ENCODE measurements around the gene OR52H1. TPM values are rescaled to one million over a fixed set of nuclear protein-coding genes. Genes with fewer than 3 reads are reported as not detected.

The OR52H1 gene
- total RNA-seq, 3 donors from 2014 or later = 0.28 to 0.46 (median 0.39) TPM

- intact Hi-C loops (cut with DNase I, micrococcal nuclease) = no loop called here
- TF ChIP-seq CTCF (IDR thresholded peaks at IDR 0.05) = no peak
- no peak overlapping the region for H3K4me3 ChIP-seq
- DNase-seq (no peak), ATAC-seq (no peak)
- H3K36me3 ChIP-seq (ENCODE audit: low read depth) = no peaks in the 10 kb centered on the region
- no peaks in the 10 kb centered on the region for H3K4me1 ChIP-seq (ENCODE audit: low read depth)
- H3K9me3 ChIP-seq = no peaks in the 10 kb centered on the region
These were observed 26.3 kb upstream of the OR52H1 start for GRCh38 chr11:5574654-5575053.

- TF ChIP-seq CTCF (IDR thresholded peaks at IDR 0.05) = no peak
These were observed 16.1 kb upstream of the OR52H1 start for GRCh38 chr11:5564259-5565019.

GRCh38 chr11:5557751-5558150 is 9.4 kb upstream of the OR52H1 start:
- no peaks in the 10 kb centered on the region for H3K36me3 ChIP-seq (ENCODE audit: low read depth)
- no peaks in the 10 kb centered on the region for H3K9me3 ChIP-seq
- TF ChIP-seq CTCF (IDR thresholded peaks at IDR 0.05) = no peak
- DNase-seq (no peak), ATAC-seq (no peak)
- no peak overlapping the region for H3K4me3 ChIP-seq
- no peaks in the 10 kb centered on the region for H3K4me1 ChIP-seq (ENCODE audit: low read depth)
- intact Hi-C loops (cut with DNase I, micrococcal nuclease) = no loop called here

More at GRCh38 chr11:5564259-5565019, 16.1 kb upstream of the OR52H1 start:
- no peaks in the 10 kb centered on the region for H3K4me1 ChIP-seq (ENCODE audit: low read depth)
- intact Hi-C loops (cut with DNase I, micrococcal nuclease) = no loop called here
- H3K36me3 ChIP-seq (ENCODE audit: low read depth) = no peaks in the 10 kb centered on the region
- ATAC-seq (no peak), DNase-seq (no peak)
- no peak overlapping the region for H3K4me3 ChIP-seq
- H3K9me3 ChIP-seq = no peaks in the 10 kb centered on the region

GRCh38 chr11:5556596-5557188 is 8.4 kb upstream of the OR52H1 start:
- DNase-seq = no peak
- no peak overlapping the region for H3K4me3 ChIP-seq
- intact Hi-C loops (cut with DNase I, micrococcal nuclease) = no loop called here
- H3K9me3 ChIP-seq = no peaks in the 10 kb centered on the region
- no peaks in the 10 kb centered on the region for H3K36me3 ChIP-seq (ENCODE audit: low read depth)
- no peak for TF ChIP-seq CTCF (IDR thresholded peaks at IDR 0.05)
- no peaks in the 10 kb centered on the region for H3K4me1 ChIP-seq (ENCODE audit: low read depth)
- ATAC-seq = no peak

GRCh38 chr11:5553343-5553742 is 5.0 kb upstream of the OR52H1 start:
- Histone ChIP-seq H3K4me1 (ENCODE audit: low read depth) (no peaks in the 10 kb centered on the region), H3K9me3 (no peaks in the 10 kb centered on the region), H3K4me3 (no peak overlapping the region), H3K36me3 (ENCODE audit: low read depth) (no peaks in the 10 kb centered on the region)
- intact Hi-C loops (cut with DNase I, micrococcal nuclease) = no loop called here
- no peak for DNase-seq
- no peak for TF ChIP-seq CTCF (IDR thresholded peaks at IDR 0.05)
- ATAC-seq = no peak

Data from mucosa of descending colon (tissue), 3 donors.